ENCODE results near the gene PRKCA.

GRCh38 chr17:66842505-66842904 is 540.1 kb downstream of the PRKCA start:
- no peak for TF ChIP-seq CTCF (conservative IDR thresholded peaks at IDR 0.05; ENCODE audit: low read depth in 2 of 2)
- no peak for TF ChIP-seq EZH2 (IDR thresholded peaks at IDR 0.05; ENCODE audit: low read depth, unreplicated experiment)
- no peak for TF ChIP-seq POLR2AphosphoS5 (IDR thresholded peaks at IDR 0.05; ENCODE audit: low read depth)
- TF ChIP-seq STAT1 (IDR thresholded peaks at IDR 0.05; ENCODE audit: unreplicated experiment) = no peak
- no peak for TF ChIP-seq CREB1 (CRISPR knock-in tag; IDR thresholded peaks at IDR 0.05; ENCODE audit: low read depth)
- TF ChIP-seq ZNF331 (CRISPR knock-in tag; IDR thresholded peaks at IDR 0.05; ENCODE audit: low read depth) = no peak
- TF ChIP-seq REST (IDR thresholded peaks at IDR 0.05; ENCODE audit: unreplicated experiment) = no peak
- TF ChIP-seq JUNB (IDR thresholded peaks at IDR 0.05; ENCODE audit: unreplicated experiment) = no peak
